Chondrocyte (in vitro differentiated cells): ENCODE results near the gene TSPAN18. TPM values are rescaled to one million over a fixed set of nuclear protein-coding genes. Genes with fewer than 3 reads are reported as not detected.

Experiments
- DNase-seq: peaks from one replicate; pipeline ENCODE4 v3.0.0; 2021; ENCODE audit warnings: mixed read lengths, low spot score
- H3K27ac Mint-ChIP-seq: one replicate; pipeline ENCODE4 v1.8.0; 2021; ENCODE audit warnings: mild to moderate bottlenecking, moderate library complexity, mixed read lengths; ENCODE audit not compliant: unreplicated experiment
- H3K27me3 Mint-ChIP-seq: 2 replicates; pipeline ENCODE4 v1.8.0; 2021; ENCODE audit warnings: low read depth, mixed read lengths
- H3K36me3 Mint-ChIP-seq: 2 replicates; pipeline ENCODE4 v1.8.0; 2021; ENCODE audit warnings: low read depth, mixed read lengths
- H3K4me1 Mint-ChIP-seq: 2 replicates; pipeline ENCODE4 v1.8.0; 2021; ENCODE audit warnings: low read depth, mild to moderate bottlenecking, mixed read lengths
- H3K4me3 Mint-ChIP-seq: one replicate; pipeline ENCODE4 v1.8.0; 2021; ENCODE audit warnings: mild to moderate bottlenecking, moderate library complexity, mixed read lengths; ENCODE audit not compliant: unreplicated experiment
- H3K9me3 Mint-ChIP-seq: 2 replicates; pipeline ENCODE4 v1.8.0; 2021; ENCODE audit warnings: low read depth, mixed read lengths
- total RNA-seq: library from RNA; stranded (reverse); gene quantifications from 3 replicates; pipeline ENCODE4 v1.2.1, GENCODE V29; 2021
- TF ChIP-seq, protein P1 (sequence below): fragments of 200-600 bp; sonication (generic); IDR thresholded peaks from 2 replicates; pipeline ENCODE4 v1.5.0; 2021; ENCODE audit warnings: antibody characterized with exemption, mild to moderate bottlenecking, moderate library complexity

TSPAN18 gene
- total RNA-seq, 1 donor from 2014 or later = 4.0 TPM

DNA sequence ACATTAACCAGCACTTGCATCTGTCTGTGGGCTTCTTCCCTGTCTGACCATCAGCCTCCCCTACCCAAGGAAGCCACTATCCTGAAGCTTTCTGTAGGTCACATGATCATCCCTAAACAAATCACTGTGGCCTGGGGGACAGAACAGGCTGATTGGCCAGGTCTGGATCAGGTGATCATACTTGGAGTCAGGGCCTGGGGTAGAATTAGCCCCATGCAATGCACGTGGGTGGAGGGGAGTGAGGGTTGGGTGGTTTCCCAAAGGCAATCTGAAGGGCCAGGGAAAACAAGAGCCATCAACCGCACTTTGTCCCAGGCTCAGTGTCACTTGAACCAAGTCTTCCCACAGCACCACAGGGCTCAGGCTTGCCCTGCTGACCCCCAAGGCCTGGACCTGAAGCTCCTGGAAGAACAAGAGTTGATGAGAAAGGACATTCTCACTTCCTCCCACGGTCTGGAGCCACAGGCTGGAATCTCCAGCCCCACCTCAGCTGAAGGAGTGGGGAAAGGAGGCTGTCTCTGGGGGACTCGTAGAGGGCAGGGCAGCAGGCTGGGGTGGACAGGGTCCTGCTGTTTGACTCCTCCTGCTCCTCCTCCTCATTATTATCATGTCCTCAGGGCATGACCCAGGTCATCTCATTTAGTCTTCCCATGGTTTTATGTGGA is 31.5 kb upstream of the TSPAN18 start:
- Mint-ChIP-seq H3K27me3 (peaks cover 12% of the 10 kb centered on the region), H3K9me3 (no peaks in the 10 kb centered on the region), H3K27ac (no peak overlapping the region), H3K4me1 (peaks cover 5% of the 10 kb centered on the region), H3K4me3 (no peak overlapping the region), H3K36me3 (no peaks in the 10 kb centered on the region)
- DNase-seq = no peak
- TF ChIP-seq, protein P1, sequence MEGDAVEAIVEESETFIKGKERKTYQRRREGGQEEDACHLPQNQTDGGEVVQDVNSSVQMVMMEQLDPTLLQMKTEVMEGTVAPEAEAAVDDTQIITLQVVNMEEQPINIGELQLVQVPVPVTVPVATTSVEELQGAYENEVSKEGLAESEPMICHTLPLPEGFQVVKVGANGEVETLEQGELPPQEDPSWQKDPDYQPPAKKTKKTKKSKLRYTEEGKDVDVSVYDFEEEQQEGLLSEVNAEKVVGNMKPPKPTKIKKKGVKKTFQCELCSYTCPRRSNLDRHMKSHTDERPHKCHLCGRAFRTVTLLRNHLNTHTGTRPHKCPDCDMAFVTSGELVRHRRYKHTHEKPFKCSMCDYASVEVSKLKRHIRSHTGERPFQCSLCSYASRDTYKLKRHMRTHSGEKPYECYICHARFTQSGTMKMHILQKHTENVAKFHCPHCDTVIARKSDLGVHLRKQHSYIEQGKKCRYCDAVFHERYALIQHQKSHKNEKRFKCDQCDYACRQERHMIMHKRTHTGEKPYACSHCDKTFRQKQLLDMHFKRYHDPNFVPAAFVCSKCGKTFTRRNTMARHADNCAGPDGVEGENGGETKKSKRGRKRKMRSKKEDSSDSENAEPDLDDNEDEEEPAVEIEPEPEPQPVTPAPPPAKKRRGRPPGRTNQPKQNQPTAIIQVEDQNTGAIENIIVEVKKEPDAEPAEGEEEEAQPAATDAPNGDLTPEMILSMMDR = no peak

DNA sequence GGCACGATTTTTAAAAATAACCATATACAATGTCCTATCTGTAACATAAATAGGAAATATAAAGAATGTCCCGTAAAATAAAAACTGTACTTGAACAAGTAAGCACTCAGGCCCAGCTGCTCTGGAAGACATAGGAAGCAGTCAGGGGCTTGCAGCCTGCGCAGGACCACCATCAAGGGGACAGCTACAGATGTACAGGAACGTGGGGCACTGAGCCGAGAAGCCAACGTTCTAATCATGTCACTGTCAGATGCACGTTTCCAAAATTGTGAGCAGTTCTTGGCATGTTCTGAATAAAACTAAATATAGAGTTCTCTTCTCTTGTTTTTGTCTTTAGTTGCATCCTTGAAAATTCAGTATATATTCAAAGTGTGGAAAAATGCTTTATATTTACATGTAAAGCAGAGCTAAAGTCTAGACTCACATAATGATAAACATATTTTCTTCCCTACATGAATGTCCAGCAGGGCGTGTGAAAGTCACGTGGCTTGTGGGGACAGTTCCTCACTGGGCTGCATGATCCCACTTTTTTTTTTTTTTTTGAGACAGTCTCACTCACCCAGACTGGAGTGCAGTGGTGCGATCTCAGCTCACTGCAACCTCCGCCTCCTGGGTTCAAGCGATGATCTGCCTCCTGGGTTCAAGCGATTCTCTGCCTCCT is 28.4 kb upstream of the TSPAN18 start:
- peaks cover 19% of the 10 kb centered on the region for H3K27me3 Mint-ChIP-seq
- DNase-seq = no peak
- H3K4me1 Mint-ChIP-seq = peaks cover 6% of the 10 kb centered on the region
- H3K27ac Mint-ChIP-seq = no peak overlapping the region
- no peak overlapping the region for H3K4me3 Mint-ChIP-seq
- no peaks in the 10 kb centered on the region for H3K9me3 Mint-ChIP-seq
- H3K36me3 Mint-ChIP-seq = no peaks in the 10 kb centered on the region
- TF ChIP-seq, protein P1 = no peak

DNA sequence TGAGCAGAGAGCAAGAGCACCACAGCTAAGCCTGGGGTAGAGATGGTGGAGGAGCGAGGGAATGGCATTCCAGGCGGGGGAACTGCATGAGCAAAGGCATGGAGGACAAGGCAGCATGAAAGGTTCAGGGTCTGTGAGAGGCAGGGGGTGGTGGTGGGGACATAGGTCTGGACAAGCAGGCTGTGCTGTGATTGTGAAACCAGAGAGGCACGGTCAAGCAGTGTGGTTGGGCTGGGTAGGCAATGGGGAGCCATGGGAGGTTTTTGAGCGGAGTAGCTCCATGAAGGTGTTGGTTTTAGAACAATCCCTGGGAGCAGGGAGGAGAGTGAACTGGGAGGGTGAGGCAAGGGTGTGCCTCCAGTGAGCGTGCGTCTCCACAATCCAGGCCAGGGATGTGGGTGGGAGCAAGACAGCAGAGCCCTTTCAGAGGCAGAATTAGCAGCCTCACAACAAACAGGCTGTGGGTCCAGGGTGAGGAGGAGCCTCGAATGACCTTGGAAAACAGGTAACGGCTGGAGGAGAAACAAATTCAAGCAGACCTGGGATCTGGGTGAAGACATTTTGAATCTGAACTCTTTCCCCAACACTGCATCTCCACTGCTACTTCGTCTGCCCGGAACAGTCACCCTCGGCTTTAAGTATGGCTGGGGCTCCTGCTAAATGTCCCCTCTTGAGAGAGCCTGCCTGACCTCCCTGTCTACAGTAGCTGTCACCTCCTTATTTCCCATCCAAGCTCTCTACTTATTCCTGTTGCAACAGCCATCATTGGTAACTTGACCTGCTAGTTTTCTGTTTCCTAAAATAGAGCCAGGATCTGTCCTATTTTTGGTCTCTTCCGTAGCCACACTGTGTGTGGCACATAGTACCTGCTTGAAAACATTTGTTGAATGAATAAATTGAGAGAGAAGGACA is 27.0 kb upstream of the TSPAN18 start:
- H3K4me3 Mint-ChIP-seq = no peak overlapping the region
- peak overlapping the region; percentile 38 for H3K27ac Mint-ChIP-seq

DNA sequence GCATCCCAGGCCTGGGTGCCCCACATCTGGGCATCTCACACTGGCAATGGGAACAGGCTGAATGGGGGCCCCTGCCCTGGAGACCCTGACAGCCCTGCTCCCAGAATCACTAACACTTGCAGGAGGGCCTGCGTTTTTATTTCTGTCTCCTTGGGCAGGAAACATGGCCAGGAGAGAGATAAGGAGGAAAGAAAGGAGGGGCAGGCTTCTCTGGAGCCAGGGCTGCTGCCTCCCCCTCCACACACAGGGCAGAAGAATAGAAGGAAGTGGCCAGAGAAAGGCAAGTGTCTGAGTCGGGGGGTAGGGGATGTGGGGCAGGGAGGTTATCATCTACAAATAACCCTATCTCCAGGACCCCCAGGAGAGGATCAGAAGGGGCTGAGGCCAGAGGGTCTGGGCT is 25.5 kb upstream of the TSPAN18 start:
- no peak overlapping the region for H3K27ac Mint-ChIP-seq
- H3K4me3 Mint-ChIP-seq = no peak overlapping the region
- TF ChIP-seq, protein P1 = no peak
- no peak for DNase-seq
- H3K27me3 Mint-ChIP-seq = peaks cover 19% of the 10 kb centered on the region
- H3K36me3 Mint-ChIP-seq = peaks cover 1% of the 10 kb centered on the region
- H3K9me3 Mint-ChIP-seq = peaks cover 5% of the 10 kb centered on the region
- H3K4me1 Mint-ChIP-seq = peaks cover 6% of the 10 kb centered on the region

More for the DNA sequence above, 27.0 kb upstream of the TSPAN18 start:
- Mint-ChIP-seq H3K4me1 (peaks cover 6% of the 10 kb centered on the region), H3K36me3 (peaks cover 1% of the 10 kb centered on the region), H3K27me3 (peaks cover 19% of the 10 kb centered on the region), H3K9me3 (peaks cover 5% of the 10 kb centered on the region)
- DNase-seq = no peak
- TF ChIP-seq, protein P1 = no peak

DNA sequence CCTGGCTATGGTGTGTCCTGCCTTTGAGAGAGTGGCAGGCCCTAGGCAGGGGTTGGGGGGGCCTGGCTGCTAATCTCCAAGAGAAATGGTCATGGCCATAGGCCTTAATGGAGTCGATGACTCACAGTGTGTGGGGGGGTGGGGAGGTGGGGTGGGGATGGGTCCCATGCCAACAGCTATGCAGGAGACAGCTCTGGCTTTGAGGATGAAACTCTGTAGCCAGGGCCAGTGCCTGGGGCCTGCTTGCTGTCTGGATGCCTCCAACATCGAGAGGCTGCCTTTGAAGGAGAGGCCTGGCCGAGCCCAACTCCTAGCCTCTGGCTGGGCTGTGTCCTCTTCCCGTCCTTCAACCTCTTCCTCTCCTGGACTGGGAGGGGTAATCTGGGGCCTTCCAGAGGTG is 23.9 kb upstream of the TSPAN18 start:
- no peak overlapping the region for H3K27ac Mint-ChIP-seq
- TF ChIP-seq, protein P1 = no peak
- no peak overlapping the region for H3K4me3 Mint-ChIP-seq
- H3K9me3 Mint-ChIP-seq = peaks cover 8% of the 10 kb centered on the region
- peaks cover 8% of the 10 kb centered on the region for H3K4me1 Mint-ChIP-seq
- DNase-seq = no peak
- H3K27me3 Mint-ChIP-seq = peaks cover 19% of the 10 kb centered on the region
- H3K36me3 Mint-ChIP-seq = peaks cover 3% of the 10 kb centered on the region
